Fibroblast of lung (primary cell): Measurements from ENCODE around the gene DBX2. TPM values are rescaled to one million over a fixed set of nuclear protein-coding genes. Genes with fewer than 3 reads are reported as not detected.
"Not testable (repeated sequence)": the region's sequence is repeated elsewhere in the genome, so short reads cannot be mapped to it uniquely, and the experiment has no call there.

Experiments
- DNase-seq, 2 donors: peaks; one replicate each; pipeline versions ENCODE4 v3.0.0 to v3.0.0-alpha.2; 2010; ENCODE audit warnings: low read depth in 2 of 2
- H2AFZ ChIP-seq: 2 replicates; pipeline ENCODE4 v1.5.1; 2012; ENCODE audit warnings: low read length, control low read depth, inconsistent platforms
- H3K27ac ChIP-seq: 2 replicates; pipeline ENCODE4 v1.5.1; 2011; ENCODE audit warnings: low read length, control low read depth; ENCODE audit not compliant: insufficient read depth
- H3K27me3 ChIP-seq: 2 replicates; pipeline ENCODE4 v1.5.1; 2011; ENCODE audit warnings: mild to moderate bottlenecking, low read length; ENCODE audit not compliant: control insufficient read depth, insufficient read depth
- H3K36me3 ChIP-seq: 2 replicates; pipeline ENCODE4 v1.5.1; 2011; ENCODE audit warnings: low read length; ENCODE audit not compliant: control insufficient read depth, insufficient read depth
- H3K4me1 ChIP-seq: 2 replicates; pipeline ENCODE4 v1.5.1; 2011; ENCODE audit warnings: low read length; ENCODE audit not compliant: control insufficient read depth, insufficient read depth; ENCODE audit errors: extremely low read depth
- H3K4me2 ChIP-seq: 2 replicates; pipeline ENCODE4 v1.5.1; 2011; ENCODE audit warnings: low read length, control low read depth; ENCODE audit not compliant: insufficient read depth; ENCODE audit errors: extremely low read depth
- H3K4me3 ChIP-seq, 4 experiments: fragments of 200-600 bp in 1 of 4; sonication (generic) in 1 of 4; replicated peaks in 1 of 4; 2 replicates each; pipeline ENCODE4 v1.5.1; 2011 to 2016; ENCODE audit warnings: low read length in 4 of 4, low read depth in 3 of 4, mild to moderate bottlenecking in 3 of 4, control low read depth in 2 of 4, inconsistent platforms in 1 of 4, mixed read lengths in 1 of 4; ENCODE audit not compliant: insufficient read depth in 1 of 4; ENCODE audit errors: control extremely low read depth in 1 of 4
- H3K79me2 ChIP-seq: 2 replicates; pipeline ENCODE4 v1.5.1; 2012; ENCODE audit warnings: mild to moderate bottlenecking, low read length, inconsistent platforms; ENCODE audit not compliant: control insufficient read depth, insufficient read depth
- H3K9ac ChIP-seq: 2 replicates; pipeline ENCODE4 v1.5.1; 2011; ENCODE audit warnings: mild to moderate bottlenecking, low read length, control low read depth; ENCODE audit not compliant: insufficient read depth
- H3K9me3 ChIP-seq: 2 replicates; pipeline ENCODE4 v1.5.1; 2012; ENCODE audit warnings: low read depth, low read length; ENCODE audit not compliant: control insufficient read depth, insufficient read depth
- H4K20me1 ChIP-seq: 2 replicates; pipeline ENCODE4 v1.5.1; 2011; ENCODE audit warnings: low read length; ENCODE audit not compliant: control insufficient read depth, insufficient read depth; ENCODE audit errors: extremely low read depth
- EZH2 ChIP-seq: IDR thresholded peaks from 2 replicates; pipeline ENCODE4 v1.5.1; 2012; ENCODE audit warnings: low read length, control low read depth, mild to moderate bottlenecking; ENCODE audit errors: missing control alignments
- polyA minus RNA-seq: library from RNA; depleted of rRNA, polyadenylated mRNA; stranded (reverse); fragments of >200 nt; gene quantifications from 2 replicates; pipeline ENCODE4 v1.2.3, GENCODE V29; 2011; ENCODE audit warnings: low replicate concordance
- polyA plus RNA-seq, 2 donors: library from polyadenylated mRNA; depleted of rRNA in 1 of 2; stranded (reverse) in 1 of 2; unstranded in 1 of 2; fragments of >200 nt; gene quantifications; 2 replicates each; pipeline ENCODE4 v1.2.1, GENCODE V29; 2011 to 2012; ENCODE audit warnings: missing spikeins in 1 of 2
- total RNA-seq: library from RNA; depleted of rRNA; stranded (reverse); fragments of >200 nt; gene quantifications from 2 replicates; pipeline ENCODE4 v1.2.1, GENCODE V29; 2014
- TF ChIP-seq, protein P1 (sequence below), 2 donors: IDR thresholded peaks in 1 of 2; conservative IDR thresholded peaks in 1 of 2; 1 replicate in 1 of 2; 2 replicates in 1 of 2; pipeline ENCODE4 v1.5.1; 2011 to 2012; ENCODE audit warnings: low read length in 2 of 2, control low read depth in 1 of 2, inconsistent platforms in 1 of 2, low read depth in 1 of 2, mild to moderate bottlenecking in 1 of 2

DBX2 gene
- total RNA-seq (not detected in 2 replicates), polyA plus RNA-seq (not detected in 2 replicates), polyA minus RNA-seq (not detected in 2 replicates)
- not detected in 2 replicates for polyA plus RNA-seq (2012)

DNA sequence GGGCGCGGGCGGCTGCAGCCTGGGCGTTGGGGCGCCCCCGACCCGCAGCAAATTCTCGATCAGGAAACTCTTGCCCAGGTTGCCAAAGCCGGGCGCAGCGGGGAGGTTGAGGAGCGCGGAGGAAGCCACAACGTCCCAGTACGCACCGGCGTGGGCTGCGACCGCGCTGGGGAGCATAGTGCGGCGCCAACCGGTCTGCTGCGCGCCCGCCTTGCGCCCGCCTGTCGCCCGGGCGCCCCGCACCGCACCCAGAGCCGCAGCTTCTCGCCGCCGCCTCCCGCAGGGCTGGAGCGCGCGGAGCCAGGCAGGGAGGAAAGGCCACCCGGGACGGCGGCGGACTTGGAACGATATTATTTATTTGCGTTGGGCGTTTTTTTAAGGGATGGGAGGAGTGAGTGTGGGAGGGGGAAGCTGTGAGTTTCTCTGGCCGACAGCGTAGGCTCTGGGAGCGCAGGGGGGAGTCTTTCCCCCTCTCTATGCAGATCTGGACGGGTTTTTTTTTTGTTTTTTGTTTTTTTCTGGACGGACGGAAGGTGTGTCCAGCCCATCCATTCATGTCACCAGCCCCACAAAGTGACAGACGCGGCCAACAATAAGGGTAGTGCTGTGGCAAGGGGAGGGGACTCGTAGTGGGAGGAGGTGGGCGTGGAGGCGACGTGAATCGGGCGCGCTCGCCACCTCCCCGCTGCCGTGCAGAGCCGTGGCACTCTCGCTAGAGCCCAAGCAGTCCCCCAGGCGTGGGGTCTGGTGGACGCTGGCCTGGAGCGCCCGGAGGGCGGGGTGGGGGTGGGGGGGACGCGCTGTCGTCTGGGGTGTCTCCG lies at the start of gene DBX2:
DBX2 (minus strand) TSS at position 349 of the 821 bp plus-strand sequence; CDS start at position 177, 172 bp downstream.
- TF ChIP-seq, protein P1, sequence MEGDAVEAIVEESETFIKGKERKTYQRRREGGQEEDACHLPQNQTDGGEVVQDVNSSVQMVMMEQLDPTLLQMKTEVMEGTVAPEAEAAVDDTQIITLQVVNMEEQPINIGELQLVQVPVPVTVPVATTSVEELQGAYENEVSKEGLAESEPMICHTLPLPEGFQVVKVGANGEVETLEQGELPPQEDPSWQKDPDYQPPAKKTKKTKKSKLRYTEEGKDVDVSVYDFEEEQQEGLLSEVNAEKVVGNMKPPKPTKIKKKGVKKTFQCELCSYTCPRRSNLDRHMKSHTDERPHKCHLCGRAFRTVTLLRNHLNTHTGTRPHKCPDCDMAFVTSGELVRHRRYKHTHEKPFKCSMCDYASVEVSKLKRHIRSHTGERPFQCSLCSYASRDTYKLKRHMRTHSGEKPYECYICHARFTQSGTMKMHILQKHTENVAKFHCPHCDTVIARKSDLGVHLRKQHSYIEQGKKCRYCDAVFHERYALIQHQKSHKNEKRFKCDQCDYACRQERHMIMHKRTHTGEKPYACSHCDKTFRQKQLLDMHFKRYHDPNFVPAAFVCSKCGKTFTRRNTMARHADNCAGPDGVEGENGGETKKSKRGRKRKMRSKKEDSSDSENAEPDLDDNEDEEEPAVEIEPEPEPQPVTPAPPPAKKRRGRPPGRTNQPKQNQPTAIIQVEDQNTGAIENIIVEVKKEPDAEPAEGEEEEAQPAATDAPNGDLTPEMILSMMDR (conservative IDR thresholded peaks at IDR 0.05 in 1 of 2, IDR thresholded peaks at IDR 0.05 in 1 of 2; ENCODE audit: low read depth in 1 of 2, low read length in 2 of 2) = no peak
- peak; percentile 53 for TF ChIP-seq EZH2
- Histone ChIP-seq H3K4me2 (peak within 1 kb of the TSS; percentile 54), H2AFZ (no peak within 1 kb of the TSS), H3K4me3 (peak within 1 kb of the TSS in 2 of 4 experiments; percentile 26 to 35), H3K27me3 (peaks cover 11% of the 10 kb centered on the region), H3K9me3 (no peaks in the 10 kb centered on the region), H3K27ac (no peak within 1 kb of the TSS), H3K9ac (no peak within 1 kb of the TSS), H4K20me1 (no peaks in the 10 kb centered on the region), H3K79me2 (no peaks in the 10 kb centered on the region), H3K36me3 (no peaks in the 10 kb centered on the region), H3K4me1 (no peaks in the 10 kb centered on the region)
- DNase-seq = peak; percentile 1 to 3

DNA sequence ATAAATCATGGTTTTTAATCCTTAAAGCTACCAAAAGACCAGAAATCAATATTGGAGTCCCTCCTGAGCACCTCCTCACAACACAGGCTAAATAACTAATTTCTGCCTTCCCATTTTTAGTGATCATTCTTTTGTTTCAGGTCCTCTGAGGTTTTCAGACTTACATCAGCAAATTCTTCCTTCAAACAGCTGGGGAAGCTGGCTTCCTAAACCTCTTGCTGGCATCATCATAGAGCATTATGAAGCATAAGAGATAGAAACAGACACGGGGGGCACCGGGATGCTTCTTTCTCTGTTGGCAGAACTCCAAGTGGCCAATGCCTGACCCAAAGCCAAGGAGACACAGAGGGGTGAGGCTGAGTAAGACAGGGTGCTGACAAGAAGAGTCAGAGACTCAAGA lies 47.9 kb upstream of the DBX2 start:
- DNase-seq = no peak
- H3K36me3 ChIP-seq = no peaks in the 10 kb centered on the region
- H3K4me1 ChIP-seq = no peaks in the 10 kb centered on the region
- H2AFZ ChIP-seq = no peak overlapping the region
- H4K20me1 ChIP-seq = no peaks in the 10 kb centered on the region
- no peaks in the 10 kb centered on the region for H3K27me3 ChIP-seq
- H3K4me3 ChIP-seq = no peak overlapping the region
- no peak overlapping the region for H3K27ac ChIP-seq
- TF ChIP-seq, protein P1 (conservative IDR thresholded peaks at IDR 0.05 in 1 of 2, IDR thresholded peaks at IDR 0.05 in 1 of 2; ENCODE audit: low read depth in 1 of 2, low read length in 2 of 2) = no peak
- TF ChIP-seq EZH2 = no peak
- no peak overlapping the region for H3K9ac ChIP-seq
- no peaks in the 10 kb centered on the region for H3K79me2 ChIP-seq
- no peaks in the 10 kb centered on the region for H3K9me3 ChIP-seq
- no peak overlapping the region for H3K4me2 ChIP-seq

DNA sequence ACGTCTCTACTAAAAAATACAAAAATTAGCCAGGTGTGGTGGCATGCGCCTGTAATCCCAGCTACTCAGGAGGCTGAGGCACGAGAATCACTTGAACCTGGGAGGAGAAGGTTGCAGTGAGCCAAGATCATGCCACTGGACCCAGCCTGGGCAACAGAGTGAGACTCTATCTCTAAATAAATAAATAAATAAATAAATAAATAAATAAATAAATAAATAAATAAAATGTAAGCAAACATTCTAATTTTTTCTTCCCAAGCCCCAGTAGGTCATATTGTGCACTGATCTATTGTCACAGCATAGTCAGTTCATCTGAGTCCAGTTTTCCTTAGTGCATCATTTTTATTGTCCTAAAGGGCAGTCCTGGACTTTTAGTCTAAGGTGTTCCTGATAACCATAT lies 44.5 kb upstream of the DBX2 start:
- H3K79me2 ChIP-seq, H2AFZ ChIP-seq, H3K9ac ChIP-seq, H3K36me3 ChIP-seq, H3K27ac ChIP-seq, H4K20me1 ChIP-seq, H3K4me1 ChIP-seq, H3K4me2 ChIP-seq, H3K4me3 ChIP-seq, H3K27me3 ChIP-seq, DNase-seq, H3K9me3 ChIP-seq: not testable (repeated sequence)
